Fibroblast of lung (primary cell): Measurements from ENCODE around the gene MED14. TPM values are rescaled to one million over a fixed set of nuclear protein-coding genes. Genes with fewer than 3 reads are reported as not detected.

ENCODE experiments used
- DNase-seq, 2 donors: peaks; one replicate each; pipeline versions ENCODE4 v3.0.0 to v3.0.0-alpha.2; 2010; ENCODE audit warnings: low read depth in 2 of 2
- H2AFZ ChIP-seq: 2 replicates; pipeline ENCODE4 v1.5.1; 2012; ENCODE audit warnings: low read length, control low read depth, inconsistent platforms
- H3K27ac ChIP-seq: 2 replicates; pipeline ENCODE4 v1.5.1; 2011; ENCODE audit warnings: low read length, control low read depth; ENCODE audit not compliant: insufficient read depth
- H3K27me3 ChIP-seq: 2 replicates; pipeline ENCODE4 v1.5.1; 2011; ENCODE audit warnings: mild to moderate bottlenecking, low read length; ENCODE audit not compliant: control insufficient read depth, insufficient read depth
- H3K36me3 ChIP-seq: 2 replicates; pipeline ENCODE4 v1.5.1; 2011; ENCODE audit warnings: low read length; ENCODE audit not compliant: control insufficient read depth, insufficient read depth
- H3K4me1 ChIP-seq: 2 replicates; pipeline ENCODE4 v1.5.1; 2011; ENCODE audit warnings: low read length; ENCODE audit not compliant: control insufficient read depth, insufficient read depth; ENCODE audit errors: extremely low read depth
- H3K4me2 ChIP-seq: 2 replicates; pipeline ENCODE4 v1.5.1; 2011; ENCODE audit warnings: low read length, control low read depth; ENCODE audit not compliant: insufficient read depth; ENCODE audit errors: extremely low read depth
- H3K4me3 ChIP-seq, 4 experiments: fragments of 200-600 bp in 1 of 4; sonication (generic) in 1 of 4; replicated peaks in 1 of 4; 2 replicates each; pipeline ENCODE4 v1.5.1; 2011 to 2016; ENCODE audit warnings: low read length in 4 of 4, low read depth in 3 of 4, mild to moderate bottlenecking in 3 of 4, control low read depth in 2 of 4, inconsistent platforms in 1 of 4, mixed read lengths in 1 of 4; ENCODE audit not compliant: insufficient read depth in 1 of 4; ENCODE audit errors: control extremely low read depth in 1 of 4
- H3K79me2 ChIP-seq: 2 replicates; pipeline ENCODE4 v1.5.1; 2012; ENCODE audit warnings: mild to moderate bottlenecking, low read length, inconsistent platforms; ENCODE audit not compliant: control insufficient read depth, insufficient read depth
- H3K9ac ChIP-seq: 2 replicates; pipeline ENCODE4 v1.5.1; 2011; ENCODE audit warnings: mild to moderate bottlenecking, low read length, control low read depth; ENCODE audit not compliant: insufficient read depth
- H3K9me3 ChIP-seq: 2 replicates; pipeline ENCODE4 v1.5.1; 2012; ENCODE audit warnings: low read depth, low read length; ENCODE audit not compliant: control insufficient read depth, insufficient read depth
- H4K20me1 ChIP-seq: 2 replicates; pipeline ENCODE4 v1.5.1; 2011; ENCODE audit warnings: low read length; ENCODE audit not compliant: control insufficient read depth, insufficient read depth; ENCODE audit errors: extremely low read depth
- CTCF ChIP-seq, 2 donors: IDR thresholded peaks in 1 of 2; conservative IDR thresholded peaks in 1 of 2; 1 replicate in 1 of 2; 2 replicates in 1 of 2; pipeline ENCODE4 v1.5.1; 2011 to 2012; ENCODE audit warnings: low read length in 2 of 2, control low read depth in 1 of 2, inconsistent platforms in 1 of 2, low read depth in 1 of 2, mild to moderate bottlenecking in 1 of 2
- EZH2 ChIP-seq: IDR thresholded peaks from 2 replicates; pipeline ENCODE4 v1.5.1; 2012; ENCODE audit warnings: low read length, control low read depth, mild to moderate bottlenecking; ENCODE audit errors: missing control alignments
- polyA plus RNA-seq, 2 donors: library from polyadenylated mRNA; depleted of rRNA in 1 of 2; stranded (reverse) in 1 of 2; unstranded in 1 of 2; fragments of >200 nt; gene quantifications; 2 replicates each; pipeline ENCODE4 v1.2.1, GENCODE V29; 2011 to 2012; ENCODE audit warnings: missing spikeins in 1 of 2
- total RNA-seq: library from RNA; depleted of rRNA; stranded (reverse); fragments of >200 nt; gene quantifications from 2 replicates; pipeline ENCODE4 v1.2.1, GENCODE V29; 2014

MED14 gene
- total and polyA plus RNA-seq, 2 donors (not counting 1 experiment from before 2014, with no cell fraction given): 18.3 to 31.3 TPM

- Histone ChIP-seq H2AFZ (no peak overlapping the region), H3K27me3 (no peaks in the 10 kb centered on the region), H3K27ac (no peak overlapping the region), H4K20me1 (no peaks in the 10 kb centered on the region), H3K4me3 (no peak overlapping the region), H3K79me2 (peaks cover 12% of the 10 kb centered on the region), H3K4me2 (peak overlapping the region; percentile 25), H3K4me1 (peaks cover 3% of the 10 kb centered on the region), H3K9me3 (no peaks in the 10 kb centered on the region), H3K36me3 (peaks cover 3% of the 10 kb centered on the region), H3K9ac (no peak overlapping the region)
- DNase-seq: peak in 1 of 2 donors; percentile 16
- TF ChIP-seq CTCF (conservative IDR thresholded peaks at IDR 0.05 in 1 of 2, IDR thresholded peaks at IDR 0.05 in 1 of 2; ENCODE audit: low read depth in 1 of 2, low read length in 2 of 2) (no peak), EZH2 (no peak)
Measured at GRCh38 chrX:40719731-40720130, 15.6 kb downstream of the MED14 start.

GRCh38 chrX:40719218-40719617 is 16.1 kb downstream of the MED14 start:
- no peaks in the 10 kb centered on the region for H3K9me3 ChIP-seq
- peaks cover 3% of the 10 kb centered on the region for H3K4me1 ChIP-seq
- peaks cover 12% of the 10 kb centered on the region for H3K79me2 ChIP-seq
- peaks cover 3% of the 10 kb centered on the region for H3K36me3 ChIP-seq
- DNase-seq: peak; percentile 72 to 78
- no peaks in the 10 kb centered on the region for H4K20me1 ChIP-seq
- TF ChIP-seq EZH2 (no peak), CTCF (conservative IDR thresholded peaks at IDR 0.05 in 1 of 2, IDR thresholded peaks at IDR 0.05 in 1 of 2; ENCODE audit: low read depth in 1 of 2, low read length in 2 of 2) (no peak)
- H3K4me3 ChIP-seq: no peak overlapping the region
- H3K27ac ChIP-seq: no peak overlapping the region
- H3K27me3 ChIP-seq: no peaks in the 10 kb centered on the region
- H2AFZ ChIP-seq: no peak overlapping the region
- H3K4me2 ChIP-seq: peak overlapping the region; percentile 35
- H3K9ac ChIP-seq: no peak overlapping the region

GRCh38 chrX:40709395-40709794 is 25.9 kb downstream of the MED14 start:
- Histone ChIP-seq H4K20me1 (no peaks in the 10 kb centered on the region), H3K27ac (no peak overlapping the region), H3K27me3 (no peaks in the 10 kb centered on the region), H3K4me3 (no peak overlapping the region), H2AFZ (no peak overlapping the region), H3K79me2 (no peaks in the 10 kb centered on the region), H3K36me3 (no peaks in the 10 kb centered on the region), H3K9me3 (no peaks in the 10 kb centered on the region), H3K4me1 (no peaks in the 10 kb centered on the region), H3K9ac (no peak overlapping the region), H3K4me2 (no peak overlapping the region)
- TF ChIP-seq EZH2 (no peak), CTCF (conservative IDR thresholded peaks at IDR 0.05 in 1 of 2, IDR thresholded peaks at IDR 0.05 in 1 of 2; ENCODE audit: low read depth in 1 of 2, low read length in 2 of 2) (no peak)
- no peak for DNase-seq
